Sigmoid colon (tissue), 7 donors: ENCODE data around the gene ACAT1. TPM values are rescaled to one million over a fixed set of nuclear protein-coding genes. Genes with fewer than 3 reads are reported as not detected.
"Not testable (repeated sequence)": the region's sequence is repeated elsewhere in the genome, so short reads cannot be mapped to it uniquely, and the experiment has no call there.

Experiments used
- DNase-seq: peaks from one replicate; pipeline ENCODE4 v3.0.0-alpha.2; 2019
- H3K27ac ChIP-seq, 4 donors: fragments of 200-600 bp; sonication (generic); one replicate each; pipeline ENCODE4 v1.5.1; 2016 to 2019; ENCODE audit warnings: mild to moderate bottlenecking in 1 of 4
- H3K27me3 ChIP-seq, 3 donors: fragments of 200-600 bp; sonication (generic); one replicate each; pipeline ENCODE4 v1.5.1; 2019; ENCODE audit warnings: mild to moderate bottlenecking in 1 of 3
- H3K36me3 ChIP-seq, 4 donors: fragments of 200-600 bp; sonication (generic); one replicate each; pipeline ENCODE4 v1.5.1; 2016 to 2019
- H3K4me1 ChIP-seq, 4 donors: fragments of 200-600 bp; sonication (generic); one replicate each; pipeline ENCODE4 v1.5.1; 2017 to 2019
- H3K4me3 ChIP-seq, 4 donors: fragments of 200-600 bp; sonication (generic); one replicate each; pipeline ENCODE4 v1.5.1; 2017 to 2019; ENCODE audit warnings: mild to moderate bottlenecking in 2 of 4, moderate library complexity in 1 of 4
- H3K9me3 ChIP-seq, 4 donors: fragments of 200-600 bp in 3 of 4; sonication (generic) in 3 of 4; one replicate each; pipeline versions ENCODE4 v1.5.1 to v1.6.1; 2013 to 2019
- EP300 ChIP-seq, 4 donors: sonication (generic); formaldehyde crosslinking; IDR thresholded peaks; one replicate each; pipeline ENCODE4 v1.6.1; 2017; ENCODE audit warnings: antibody characterized with exemption in 4 of 4
- POLR2A ChIP-seq, 2 donors: fragments of 450-650 bp; IDR thresholded peaks; one replicate each; pipeline ENCODE4 v1.6.1; 2016; ENCODE audit warnings: antibody characterized with exemption in 2 of 2, mild to moderate bottlenecking in 2 of 2, moderate library complexity in 2 of 2
- POLR2AphosphoS5 ChIP-seq, 4 donors: sonication (generic); formaldehyde crosslinking; IDR thresholded peaks; one replicate each; pipeline ENCODE4 v1.6.1; 2017; ENCODE audit warnings: antibody characterized with exemption in 4 of 4
- WGBS, 2 donors: extraction: QIAGEN DNeasy Blood & Tissue Kit; methylation state at CpG; one replicate each; pipeline ENCODE4 v1.1.7; 2013; 5-methylcytosine and 5-hydroxymethylcytosine counted together
- intact Hi-C: fragments of 100-400 bp; cut with DNase I; formaldehyde crosslinking; loops from one replicate; pipeline ENCODE4 v1.15.1; 2023
- polyA plus RNA-seq, 3 donors: library from polyadenylated mRNA; stranded (reverse); fragments of 200-250 nt; gene quantifications; one replicate each; pipeline ENCODE4 v1.2.3, GENCODE V29; 2013
- total RNA-seq, 4 donors: library from RNA; depleted of rRNA; stranded (reverse); fragments of >200 nt; gene quantifications; one replicate each; pipeline ENCODE4 v1.1.0, GENCODE V29; 2016
- TF ChIP-seq, protein P1 (sequence below), 4 experiments: fragments of 450-650 bp in 3 of 4; fragments of 200-600 bp in 1 of 4; IDR thresholded peaks; one replicate each; pipeline ENCODE4 v1.5.1; 2016 to 2019; ENCODE audit warnings: antibody characterized with exemption in 4 of 4, mild to moderate bottlenecking in 3 of 4, moderate library complexity in 2 of 4
- donor health status: healthy with polysubstance abuse.
- donor health status: Bipolar disorder and iron deficiency.
- donor health status: healthy.

ACAT1 gene
- total and polyA plus RNA-seq, 7 donors, result 61.1 to 225 (median 143) TPM

DNA sequence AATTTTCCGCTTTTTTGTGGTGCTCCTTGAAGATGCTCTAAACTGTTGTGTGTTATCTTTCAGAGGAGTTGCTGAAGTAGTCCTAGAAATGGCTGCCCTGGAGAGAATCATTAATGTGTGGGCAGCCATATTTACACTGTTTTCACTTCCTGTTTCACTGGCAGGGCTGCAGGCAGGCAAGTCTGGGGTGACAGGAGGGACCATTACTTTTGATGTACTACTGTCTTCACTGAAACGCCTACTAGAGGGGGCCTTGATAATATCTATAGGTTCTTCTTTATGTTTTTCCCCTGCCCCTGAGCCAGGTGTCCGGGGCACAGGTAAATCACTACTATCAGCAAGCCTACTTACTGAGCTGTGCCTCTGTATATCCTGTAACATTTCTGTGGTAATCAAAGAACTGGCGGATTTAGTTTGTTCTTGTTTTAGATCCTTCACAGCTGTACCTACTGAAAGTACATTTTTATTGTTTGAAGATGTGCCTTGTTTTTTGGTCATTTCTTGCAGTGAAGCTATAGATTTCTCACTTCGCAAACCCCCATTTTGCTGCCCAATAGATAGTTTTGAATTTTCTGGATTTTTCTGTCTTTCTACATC, 39.7 kb downstream of the ACAT1 start:
- H3K9me3 ChIP-seq, result no peaks in the 10 kb centered on the region
- H3K36me3 ChIP-seq, result peaks cover 9 to 83% (median 20%) of the 10 kb centered on the region in 4 donors
- no peak overlapping the region for H3K27ac ChIP-seq
- intact Hi-C loops, result no loop called here
- H3K4me1 ChIP-seq, result no peaks in the 10 kb centered on the region
- WGBS, 2 donors, result 84 to 90% methylated on average over 5 of the region's 5 CpGs
- no peak overlapping the region for H3K4me3 ChIP-seq
- TF ChIP-seq POLR2AphosphoS5 (IDR thresholded peaks at IDR 0.05), result no peak
- no peak for TF ChIP-seq POLR2A (IDR thresholded peaks at IDR 0.05)
- no peak for TF ChIP-seq EP300 (IDR thresholded peaks at IDR 0.05)
- H3K27me3 ChIP-seq, result no peaks in the 10 kb centered on the region
- DNase-seq, result no peak

DNA sequence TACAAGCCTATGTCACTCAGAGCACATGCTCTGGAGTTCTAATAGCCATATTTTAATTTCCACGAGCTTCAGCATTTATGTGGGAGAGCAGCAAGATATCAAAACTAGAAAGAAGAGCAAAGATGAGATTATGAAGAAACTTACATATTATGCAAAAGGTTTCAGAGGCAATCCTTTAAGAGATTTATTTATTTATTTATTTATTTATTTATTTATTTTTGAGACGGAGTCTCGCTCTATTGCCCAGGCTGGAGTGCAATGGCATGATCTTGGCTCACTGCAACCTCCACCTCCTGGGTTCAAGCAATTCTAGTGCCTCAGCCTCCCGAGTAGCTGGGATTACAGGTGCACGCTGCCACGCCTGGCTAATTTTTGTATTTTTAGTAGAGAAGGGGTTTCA, 41.5 kb downstream of the ACAT1 start:
- DNase-seq, H3K4me1 ChIP-seq, intact Hi-C loops, H3K27me3 ChIP-seq, H3K4me3 ChIP-seq, H3K9me3 ChIP-seq, H3K27ac ChIP-seq: not testable (repeated sequence)
- WGBS, 2 donors, result 79 to 96% methylated on average over 6 of the region's 6 CpGs
- peaks cover 9 to 100% (median 20%) of the 10 kb centered on the region in 4 donors for H3K36me3 ChIP-seq

DNA sequence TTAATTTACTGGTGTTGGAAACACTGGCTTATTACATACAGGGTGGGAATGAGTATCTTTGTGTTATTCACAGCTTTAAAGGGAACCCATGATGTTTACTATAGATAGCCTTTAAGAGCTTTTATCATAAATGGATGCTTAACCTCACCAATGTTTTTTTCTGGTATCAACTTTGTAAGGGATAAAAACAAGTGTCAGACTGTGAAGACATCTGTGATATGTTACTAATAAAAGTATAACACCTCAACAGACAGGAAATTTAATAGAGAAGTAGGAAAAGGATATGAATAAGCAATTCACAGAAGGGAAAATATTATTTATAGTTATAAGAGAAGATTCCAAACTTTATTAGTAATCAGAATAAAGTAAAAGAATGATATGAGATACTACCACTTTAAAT, 46.3 kb downstream of the ACAT1 start:
- TF ChIP-seq EP300 (IDR thresholded peaks at IDR 0.05) (no peak), POLR2A (IDR thresholded peaks at IDR 0.05) (no peak), POLR2AphosphoS5 (IDR thresholded peaks at IDR 0.05) (no peak)
- TF ChIP-seq, protein P1, sequence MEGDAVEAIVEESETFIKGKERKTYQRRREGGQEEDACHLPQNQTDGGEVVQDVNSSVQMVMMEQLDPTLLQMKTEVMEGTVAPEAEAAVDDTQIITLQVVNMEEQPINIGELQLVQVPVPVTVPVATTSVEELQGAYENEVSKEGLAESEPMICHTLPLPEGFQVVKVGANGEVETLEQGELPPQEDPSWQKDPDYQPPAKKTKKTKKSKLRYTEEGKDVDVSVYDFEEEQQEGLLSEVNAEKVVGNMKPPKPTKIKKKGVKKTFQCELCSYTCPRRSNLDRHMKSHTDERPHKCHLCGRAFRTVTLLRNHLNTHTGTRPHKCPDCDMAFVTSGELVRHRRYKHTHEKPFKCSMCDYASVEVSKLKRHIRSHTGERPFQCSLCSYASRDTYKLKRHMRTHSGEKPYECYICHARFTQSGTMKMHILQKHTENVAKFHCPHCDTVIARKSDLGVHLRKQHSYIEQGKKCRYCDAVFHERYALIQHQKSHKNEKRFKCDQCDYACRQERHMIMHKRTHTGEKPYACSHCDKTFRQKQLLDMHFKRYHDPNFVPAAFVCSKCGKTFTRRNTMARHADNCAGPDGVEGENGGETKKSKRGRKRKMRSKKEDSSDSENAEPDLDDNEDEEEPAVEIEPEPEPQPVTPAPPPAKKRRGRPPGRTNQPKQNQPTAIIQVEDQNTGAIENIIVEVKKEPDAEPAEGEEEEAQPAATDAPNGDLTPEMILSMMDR (IDR thresholded peaks at IDR 0.05), result no peak
- no peak overlapping the region for H3K27ac ChIP-seq
- H3K27me3 ChIP-seq, result no peaks in the 10 kb centered on the region
- no peaks in the 10 kb centered on the region for H3K9me3 ChIP-seq
- DNase-seq, result no peak
- peaks cover 3 to 82% (median 12%) of the 10 kb centered on the region in 4 donors for H3K36me3 ChIP-seq
- H3K4me1 ChIP-seq, result no peaks in the 10 kb centered on the region
- intact Hi-C loops, result no loop called here
- H3K4me3 ChIP-seq, result no peak overlapping the region

DNA sequence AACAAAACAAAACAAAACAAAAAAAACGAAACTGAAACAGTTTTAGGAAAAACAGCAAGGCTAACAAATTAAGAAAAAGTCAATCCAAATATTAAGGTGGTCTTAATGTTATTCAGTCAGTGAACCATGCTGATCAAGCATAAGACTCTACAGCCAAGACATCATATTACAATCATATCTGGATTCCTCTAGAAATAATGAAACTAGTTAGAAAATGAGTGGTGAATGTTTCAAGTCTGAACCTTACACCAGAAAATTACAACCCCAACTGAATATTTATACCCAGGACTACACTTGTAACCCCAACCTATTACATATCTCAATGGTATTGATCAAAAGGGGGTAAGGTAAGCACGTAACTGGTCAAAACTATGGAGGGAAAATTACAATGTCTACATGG, 48.8 kb downstream of the ACAT1 start:
- Histone ChIP-seq H3K36me3 (peaks cover 0 to 80% (median 12%) of the 10 kb centered on the region in 4 donors), H3K27ac (no peak overlapping the region), H3K4me1 (no peaks in the 10 kb centered on the region), H3K27me3 (no peaks in the 10 kb centered on the region), H3K9me3 (no peaks in the 10 kb centered on the region), H3K4me3 (no peak overlapping the region)
- DNase-seq, result no peak
- intact Hi-C loops, result no loop called here
- 79 to 80% methylated on average over 2 of the region's 2 CpGs for WGBS, 2 donors
- TF ChIP-seq POLR2A (IDR thresholded peaks at IDR 0.05), result no peak

DNA sequence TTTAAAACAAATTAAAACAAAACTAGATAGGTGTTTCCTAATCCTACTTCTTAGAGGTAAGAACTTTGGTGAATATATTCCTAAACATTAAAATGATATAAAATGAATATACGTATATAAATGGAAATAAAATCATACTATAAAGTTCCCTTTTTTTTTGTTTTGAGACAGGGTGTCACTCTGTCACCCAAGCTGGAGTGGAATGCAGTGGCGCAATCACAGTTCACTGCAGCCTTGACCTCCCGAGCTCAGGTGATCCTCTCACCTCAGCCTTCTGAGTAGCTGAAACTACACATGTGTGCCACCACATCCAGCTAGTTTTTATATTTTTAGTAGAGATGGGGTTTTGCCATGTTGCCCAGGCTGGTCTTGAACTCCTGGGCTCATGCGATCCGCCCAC, 56.2 kb downstream of the ACAT1 start:
- H3K9me3 ChIP-seq, result no peaks in the 10 kb centered on the region
- intact Hi-C loops, result no loop called here
- no peak overlapping the region for H3K4me3 ChIP-seq
- no peak for DNase-seq
- H3K27ac ChIP-seq, result no peak overlapping the region
- no peaks in the 10 kb centered on the region for H3K27me3 ChIP-seq
- H3K4me1 ChIP-seq, result no peaks in the 10 kb centered on the region
- peaks cover 0 to 88% (median 13%) of the 10 kb centered on the region in 4 donors for H3K36me3 ChIP-seq
- TF ChIP-seq POLR2A (IDR thresholded peaks at IDR 0.05), result no peak
- 78 to 97% methylated on average over 5 of the region's 5 CpGs for WGBS, 2 donors

DNA sequence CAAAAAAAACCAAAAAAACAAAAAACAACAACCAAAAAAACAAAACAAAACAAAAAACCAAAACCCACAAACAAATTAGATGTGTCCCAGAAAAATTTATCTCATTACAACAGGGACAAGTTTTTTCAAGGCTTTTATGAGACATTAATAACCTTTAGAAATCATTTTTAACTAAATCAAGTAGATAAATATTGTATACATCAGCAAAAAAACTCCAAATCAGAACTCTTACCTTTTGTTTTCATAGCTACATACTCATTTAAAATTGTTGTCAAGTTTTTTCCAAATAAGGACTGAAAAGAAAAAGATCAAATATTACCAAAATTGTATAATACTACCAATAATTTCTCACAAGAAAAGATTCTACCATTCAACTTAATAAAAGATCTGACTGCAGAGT, 72.4 kb downstream of the ACAT1 start:
- Histone ChIP-seq H3K4me3 (no peak overlapping the region), H3K27me3 (no peaks in the 10 kb centered on the region), H3K4me1 (no peaks in the 10 kb centered on the region), H3K36me3 (peaks cover 0 to 77% (median 11%) of the 10 kb centered on the region in 4 donors), H3K27ac (no peak overlapping the region), H3K9me3 (no peaks in the 10 kb centered on the region)
- DNase-seq, result no peak
- intact Hi-C loops, result no loop called here
- TF ChIP-seq, protein P1 (IDR thresholded peaks at IDR 0.05), result no peak

DNA sequence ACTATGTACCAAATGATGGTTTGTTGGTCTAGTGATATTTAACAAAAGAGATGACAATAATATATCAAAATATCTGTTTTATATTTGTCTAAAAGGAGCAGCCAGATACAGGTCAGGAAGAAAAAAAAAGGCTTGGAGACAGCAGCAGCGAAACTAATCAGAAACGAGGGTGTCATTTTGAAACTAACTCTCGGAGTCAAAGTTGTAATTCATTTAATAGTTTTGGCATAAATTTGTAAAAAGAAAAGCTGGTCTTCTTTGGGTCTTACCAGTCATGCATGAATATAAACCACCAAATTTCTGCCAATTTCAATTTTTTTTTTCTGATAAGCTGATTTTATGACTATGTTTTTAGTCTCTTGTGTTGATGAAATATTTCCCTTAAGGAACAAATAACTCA, 75.5 kb downstream of the ACAT1 start:
- H3K27ac ChIP-seq, result no peak overlapping the region
- TF ChIP-seq EP300 (IDR thresholded peaks at IDR 0.05) (no peak), POLR2AphosphoS5 (IDR thresholded peaks at IDR 0.05) (no peak), POLR2A (IDR thresholded peaks at IDR 0.05) (no peak)
- TF ChIP-seq, protein P1 (IDR thresholded peaks at IDR 0.05), result no peak
- no peaks in the 10 kb centered on the region for H3K9me3 ChIP-seq
- H3K27me3 ChIP-seq, result no peaks in the 10 kb centered on the region
- H3K4me3 ChIP-seq, result no peak overlapping the region
- 79 to 90% methylated on average over 3 of the region's 3 CpGs for WGBS, 2 donors
- DNase-seq, result no peak
- H3K4me1 ChIP-seq, result no peaks in the 10 kb centered on the region
- intact Hi-C loops, result no loop called here
- peaks cover 0 to 48% (median 3%) of the 10 kb centered on the region in 4 donors for H3K36me3 ChIP-seq
